ENCODE results near the gene EIF4G2. TPM values are rescaled to one million over a fixed set of nuclear protein-coding genes. Genes with fewer than 3 reads are reported as not detected.

EIF4G2 gene
- total RNA-seq, 1 experiment from 2014 or later, result 999 TPM

DNA sequence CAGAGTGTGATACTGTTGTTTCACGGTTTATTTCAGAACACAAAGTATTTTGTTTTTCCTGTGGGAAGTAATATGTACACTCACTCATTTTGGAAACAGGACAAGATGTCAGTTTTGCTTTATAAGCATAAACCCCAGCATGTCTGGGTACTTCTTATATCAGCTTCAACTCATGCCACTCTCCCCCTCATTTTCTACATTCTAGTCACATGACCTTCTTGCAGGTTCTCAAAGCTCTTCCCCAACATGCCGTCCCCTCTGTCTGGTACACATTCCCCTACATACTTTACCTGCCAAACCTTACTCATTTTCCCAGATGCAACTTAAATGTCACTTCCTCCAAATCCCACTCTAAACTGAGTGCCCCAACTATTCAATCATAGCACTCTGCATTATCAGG lies 59.2 kb downstream of the EIF4G2 start:
- Histone ChIP-seq H3K9me2 (replicated peaks; ENCODE audit: low read length) (no peaks in the 10 kb centered on the region), H4K20me1 (ENCODE audit: low read length) (0 out of 2 replicates have a peak, but pooled peaks cover 7% of the 10 kb centered on the region), H3K4me1 (ENCODE audit: insufficient read depth, low read length) (peaks cover 16% of the 10 kb centered on the region), H3K27ac (ENCODE audit: low read length) (no peak overlapping the region), H3K36me3 (ENCODE audit: low read depth, low read length) (no peaks in the 10 kb centered on the region; the same call in 1 of the 2 replicates), H3K4me3 (ENCODE audit: low read length) (no peak overlapping the region), H3K9me3 (ENCODE audit: low read length) (no peaks in the 10 kb centered on the region), H3F3A (ENCODE audit: low read length, unreplicated experiment) (no peaks in the 10 kb centered on the region), H3K9ac (ENCODE audit: low read length) (no peak overlapping the region), H3K4me2 (ENCODE audit: low read length) (no peak overlapping the region), H3K79me2 (ENCODE audit: low read length) (peaks cover 29% of the 10 kb centered on the region), H3K27me3 (ENCODE audit: low read length) (no peaks in the 10 kb centered on the region), H2AFZ (ENCODE audit: low read length) (no peak overlapping the region)
- no peak for DNase-seq
- BruUV-seq (replicated peaks), result no TSS peak
- TF ChIP-seq EZH2 (IDR thresholded peaks at IDR 0.05; ENCODE audit: low read length, unreplicated experiment) (no peak), EZH2phosphoT487 (IDR thresholded peaks at IDR 0.05; ENCODE audit: borderline replicate concordance, low read length) (no peak)
- TF ChIP-seq, protein P1, sequence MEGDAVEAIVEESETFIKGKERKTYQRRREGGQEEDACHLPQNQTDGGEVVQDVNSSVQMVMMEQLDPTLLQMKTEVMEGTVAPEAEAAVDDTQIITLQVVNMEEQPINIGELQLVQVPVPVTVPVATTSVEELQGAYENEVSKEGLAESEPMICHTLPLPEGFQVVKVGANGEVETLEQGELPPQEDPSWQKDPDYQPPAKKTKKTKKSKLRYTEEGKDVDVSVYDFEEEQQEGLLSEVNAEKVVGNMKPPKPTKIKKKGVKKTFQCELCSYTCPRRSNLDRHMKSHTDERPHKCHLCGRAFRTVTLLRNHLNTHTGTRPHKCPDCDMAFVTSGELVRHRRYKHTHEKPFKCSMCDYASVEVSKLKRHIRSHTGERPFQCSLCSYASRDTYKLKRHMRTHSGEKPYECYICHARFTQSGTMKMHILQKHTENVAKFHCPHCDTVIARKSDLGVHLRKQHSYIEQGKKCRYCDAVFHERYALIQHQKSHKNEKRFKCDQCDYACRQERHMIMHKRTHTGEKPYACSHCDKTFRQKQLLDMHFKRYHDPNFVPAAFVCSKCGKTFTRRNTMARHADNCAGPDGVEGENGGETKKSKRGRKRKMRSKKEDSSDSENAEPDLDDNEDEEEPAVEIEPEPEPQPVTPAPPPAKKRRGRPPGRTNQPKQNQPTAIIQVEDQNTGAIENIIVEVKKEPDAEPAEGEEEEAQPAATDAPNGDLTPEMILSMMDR (conservative IDR thresholded peaks at IDR 0.05; ENCODE audit: low read depth, low read length), result no peak
- CTCF ChIA-PET, result no interaction called here
- POLR2A ChIA-PET (ENCODE audit: unreplicated experiment), result no interaction called here
- no peak for ATAC-seq
- intact Hi-C loops (cut with micrococcal nuclease), result no loop called here

DNA sequence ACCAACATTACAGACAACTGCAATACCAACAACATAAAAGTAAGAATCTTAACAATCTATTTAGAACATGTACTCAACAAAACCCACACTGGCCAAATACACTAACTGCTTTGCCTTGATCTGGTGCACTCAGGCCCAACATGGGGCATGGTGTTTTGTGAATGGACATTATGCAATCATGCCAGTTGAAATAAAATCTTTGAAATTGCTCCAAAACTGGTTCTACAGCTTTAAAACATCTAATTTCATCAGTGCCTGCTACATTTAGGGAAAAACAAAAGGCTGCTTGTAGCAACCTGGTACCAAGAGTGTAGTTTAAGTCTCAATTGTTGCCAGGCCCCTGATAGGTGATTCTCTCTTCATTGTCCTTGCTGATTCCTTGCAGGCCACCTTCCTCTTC lies 61.0 kb downstream of the EIF4G2 start:
- Histone ChIP-seq H3K27me3 (ENCODE audit: low read length) (no peaks in the 10 kb centered on the region), H3K9me3 (ENCODE audit: low read length) (no peaks in the 10 kb centered on the region), H3K4me1 (ENCODE audit: insufficient read depth, low read length) (peaks cover 27% of the 10 kb centered on the region), H3K27ac (ENCODE audit: low read length) (no peak overlapping the region), H4K20me1 (ENCODE audit: low read length) (0 out of 2 replicates have a peak, but pooled peaks cover 7% of the 10 kb centered on the region), H3K4me3 (ENCODE audit: low read length) (no peak overlapping the region), H3F3A (ENCODE audit: low read length, unreplicated experiment) (no peaks in the 10 kb centered on the region), H3K9me2 (replicated peaks; ENCODE audit: low read length) (no peaks in the 10 kb centered on the region), H3K4me2 (ENCODE audit: low read length) (no peak overlapping the region), H3K9ac (ENCODE audit: low read length) (no peak overlapping the region), H3K36me3 (ENCODE audit: low read depth, low read length) (no peaks in the 10 kb centered on the region), H2AFZ (ENCODE audit: low read length) (no peak overlapping the region), H3K79me2 (ENCODE audit: low read length) (peaks cover 16% of the 10 kb centered on the region)
- DNase-seq (peak; percentile 37), ATAC-seq (no peak)
- CTCF ChIA-PET, result no interaction called here
- POLR2A ChIA-PET (ENCODE audit: unreplicated experiment), result no interaction called here
- TF ChIP-seq EZH2 (IDR thresholded peaks at IDR 0.05; ENCODE audit: low read length, unreplicated experiment), result no peak
- TF ChIP-seq EZH2phosphoT487 (IDR thresholded peaks at IDR 0.05; ENCODE audit: borderline replicate concordance, low read length), result no peak
- TF ChIP-seq, protein P1 (conservative IDR thresholded peaks at IDR 0.05; ENCODE audit: low read depth, low read length), result no peak
- BruUV-seq (replicated peaks), result no TSS peak
- intact Hi-C loops (cut with micrococcal nuclease), result no loop called here

Other genes with a start within 250 kb of the EIF4G2 start
- not detected in 2 replicates for gene LYVE1, start 240.3 kb downstream of the EIF4G2 start, total RNA-seq (2014; rRNA removed)
- gene IRAG1, start 115.2 kb downstream of the EIF4G2 start, total RNA-seq (2014; rRNA removed), result 0.29 TPM in 1 of 2 replicates, not detected in the other
- 20.0 and 21.9 TPM in 2 replicates for gene CTR9, start 57.7 kb downstream of the EIF4G2 start, total RNA-seq (2014; rRNA removed)
- 19.5 and 21.0 TPM in 2 replicates for gene ZBED5, start 49.1 kb upstream of the EIF4G2 start, total RNA-seq (2014; rRNA removed)

All from PC-3 (cell line).